Astrocyte (in vitro differentiated cells and primary cell): Measurements from ENCODE around the gene CELF2.

Source experiments
- EZH2 ChIP-seq: IDR thresholded peaks from 2 replicates; pipeline ENCODE4 v1.6.1; 2012; ENCODE audit warnings: mild to moderate bottlenecking, low read length, inconsistent platforms; ENCODE audit not compliant: insufficient read depth
- TF ChIP-seq, protein P1 (sequence below): IDR thresholded peaks from 2 replicates; pipeline ENCODE4 v1.5.1; 2011; ENCODE audit warnings: low read depth, mild to moderate bottlenecking, inconsistent platforms, low read length, moderate library complexity; ENCODE audit not compliant: insufficient read depth

DNA sequence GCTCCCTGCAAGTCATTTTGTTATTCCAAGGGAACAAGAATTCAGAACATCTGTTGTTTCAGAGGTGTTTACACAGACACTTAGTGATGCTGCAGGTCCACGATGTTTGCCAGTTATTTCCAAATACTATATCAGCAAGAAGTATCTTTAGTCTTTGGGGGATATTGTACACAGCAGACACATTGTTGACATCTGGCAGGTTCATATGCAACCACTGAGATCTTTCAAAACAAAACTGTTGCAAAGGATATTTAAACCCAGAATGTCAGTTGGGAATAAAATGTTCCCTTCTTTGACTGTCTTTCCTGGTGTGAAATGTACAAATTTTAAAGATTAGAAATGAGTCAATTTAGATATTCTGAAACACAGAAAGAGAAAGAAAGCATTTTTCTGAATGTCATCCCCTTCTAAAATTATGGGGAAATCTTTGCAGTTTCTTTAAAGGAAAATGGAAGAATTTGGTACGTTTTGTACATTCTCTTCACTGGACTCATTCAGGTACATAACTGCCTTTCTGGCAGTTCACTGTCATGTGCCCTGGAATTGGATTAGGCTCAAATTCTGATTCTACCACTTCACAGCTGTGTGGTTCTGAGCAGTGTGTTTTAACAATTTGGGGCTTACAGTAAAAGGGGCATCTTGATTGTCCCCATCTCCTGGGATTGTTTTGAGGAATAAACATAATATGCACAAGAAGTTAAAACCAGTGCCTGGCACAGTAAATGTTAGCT is 40.3 kb upstream of the CELF2 start:
- TF ChIP-seq, protein P1, sequence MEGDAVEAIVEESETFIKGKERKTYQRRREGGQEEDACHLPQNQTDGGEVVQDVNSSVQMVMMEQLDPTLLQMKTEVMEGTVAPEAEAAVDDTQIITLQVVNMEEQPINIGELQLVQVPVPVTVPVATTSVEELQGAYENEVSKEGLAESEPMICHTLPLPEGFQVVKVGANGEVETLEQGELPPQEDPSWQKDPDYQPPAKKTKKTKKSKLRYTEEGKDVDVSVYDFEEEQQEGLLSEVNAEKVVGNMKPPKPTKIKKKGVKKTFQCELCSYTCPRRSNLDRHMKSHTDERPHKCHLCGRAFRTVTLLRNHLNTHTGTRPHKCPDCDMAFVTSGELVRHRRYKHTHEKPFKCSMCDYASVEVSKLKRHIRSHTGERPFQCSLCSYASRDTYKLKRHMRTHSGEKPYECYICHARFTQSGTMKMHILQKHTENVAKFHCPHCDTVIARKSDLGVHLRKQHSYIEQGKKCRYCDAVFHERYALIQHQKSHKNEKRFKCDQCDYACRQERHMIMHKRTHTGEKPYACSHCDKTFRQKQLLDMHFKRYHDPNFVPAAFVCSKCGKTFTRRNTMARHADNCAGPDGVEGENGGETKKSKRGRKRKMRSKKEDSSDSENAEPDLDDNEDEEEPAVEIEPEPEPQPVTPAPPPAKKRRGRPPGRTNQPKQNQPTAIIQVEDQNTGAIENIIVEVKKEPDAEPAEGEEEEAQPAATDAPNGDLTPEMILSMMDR: no peak
- TF ChIP-seq EZH2: no peak
